B cell (primary cell): ENCODE measurements around the gene VPS25. TPM values are rescaled to one million over a fixed set of nuclear protein-coding genes. Genes with fewer than 3 reads are reported as not detected.

Experiments used
- ATAC-seq: fragments of 200-7000 bp; cut with Tn5 transposase; one replicate; pipeline ENCODE4 v1.10.0; 2021; ENCODE audit warnings: low read depth, mild to moderate bottlenecking, moderate number of reproducible peaks, moderate library complexity
- CTCF ChIA-PET: fragments of 350-600 bp; sonication (Branson Sonifier 250); formaldehyde crosslinking; loops from one replicate; lab custom pipeline; 2021; ENCODE audit warnings: antibody characterized with exemption, inconsistent platforms; lab: Charles Lee
- POLR2A ChIA-PET: fragments of 350-600 bp; sonication (Branson Sonifier 250); formaldehyde crosslinking; loops from one replicate; lab custom pipeline; 2021; ENCODE audit warnings: antibody characterized with exemption; lab: Charles Lee
- DNase-seq: peaks from one replicate; pipeline ENCODE4 v3.0.0; 2013
- H2AFZ ChIP-seq: 2 replicates; pipeline ENCODE4 v1.6.1; 2012; ENCODE audit warnings: mild to moderate bottlenecking, low read depth, low read length; ENCODE audit not compliant: insufficient read depth, poor library complexity, severe bottlenecking
- H3K27ac ChIP-seq, 2 donors: 1 replicate in 1 of 2; 2 replicates in 1 of 2; pipeline ENCODE4 v1.5.1; 2012 to 2013; ENCODE audit warnings: low read length in 2 of 2, mild to moderate bottlenecking in 2 of 2, moderate library complexity in 1 of 2
- H3K27me3 ChIP-seq, 4 experiments: fragments of 200-600 bp in 1 of 4; sonication (generic) in 1 of 4; replicated peaks in 1 of 4; 1 replicate in 2 of 4; 2 replicates in 2 of 4; pipeline versions ENCODE4 v1.6.1 to v1.7.0; 2013 to 2016; ENCODE audit warnings: low read length in 3 of 4, mild to moderate bottlenecking in 2 of 4, mixed read lengths in 1 of 4, moderate library complexity in 1 of 4; ENCODE audit not compliant: insufficient read depth in 4 of 4, control insufficient read depth in 3 of 4; ENCODE audit errors: control extremely low read depth in 1 of 4
- H3K36me3 ChIP-seq, 2 experiments: replicated peaks in 1 of 2; 1 replicate in 1 of 2; 2 replicates in 1 of 2; pipeline versions ENCODE4 v1.6.1 to v1.7.1; 2013; ENCODE audit warnings: low read length in 1 of 2; ENCODE audit not compliant: insufficient read depth in 2 of 2, control insufficient read depth in 1 of 2; ENCODE audit errors: control extremely low read depth in 1 of 2, extremely low read depth in 1 of 2
- H3K4me1 ChIP-seq, 2 donors: fragments of 200-600 bp in 1 of 2; sonication (generic) in 1 of 2; 1 replicate in 1 of 2; 2 replicates in 1 of 2; pipeline versions ENCODE4 v1.5.1 to v1.6.1; 2013 to 2017; ENCODE audit warnings: low read length in 2 of 2; ENCODE audit not compliant: control insufficient read depth in 2 of 2, insufficient read depth in 2 of 2
- H3K4me2 ChIP-seq: replicated peaks from 2 replicates; pipeline ENCODE3; 2012; ENCODE audit warnings: mild to moderate bottlenecking, low read depth, low read length; ENCODE audit not compliant: poor library complexity, severe bottlenecking
- H3K4me3 ChIP-seq, 5 experiments: fragments of 200-600 bp in 1 of 5; sonication (generic) in 1 of 5; 1 replicate in 3 of 5; 2 replicates in 2 of 5; pipeline versions ENCODE4 v1.5.1 to v1.7.0; 2011 to 2016; ENCODE audit warnings: low read length in 4 of 5, mild to moderate bottlenecking in 4 of 5, low read depth in 2 of 5, control low read depth in 1 of 5, moderate library complexity in 1 of 5; ENCODE audit not compliant: insufficient read depth in 1 of 5; ENCODE audit errors: control extremely low read depth in 1 of 5, extremely low read depth in 1 of 5
- H3K79me2 ChIP-seq: fragments of 200-600 bp; sonication (generic); one replicate; pipeline ENCODE4 v1.6.0; 2016; ENCODE audit warnings: low read length; ENCODE audit not compliant: control insufficient read depth, insufficient read depth
- H3K9ac ChIP-seq: fragments of 200-600 bp; sonication (generic); 2 replicates; pipeline ENCODE4 v1.6.1; 2017; ENCODE audit warnings: mild to moderate bottlenecking, low read length, moderate library complexity
- H3K9me3 ChIP-seq, 3 donors: one replicate each; pipeline versions ENCODE4 v1.6.1 to v1.7.1; 2013; ENCODE audit warnings: low read length in 2 of 3; ENCODE audit not compliant: control insufficient read depth in 2 of 3, insufficient read depth in 1 of 3; ENCODE audit errors: control extremely low read depth in 1 of 3
- H4K20me1 ChIP-seq: 2 replicates; pipeline ENCODE4 v1.6.0; 2012; ENCODE audit warnings: mild to moderate bottlenecking, low read length; ENCODE audit not compliant: insufficient read depth, control insufficient read depth, poor library complexity, severe bottlenecking
- H3K27ac Mint-ChIP-seq: one replicate; pipeline ENCODE4 v1.8.0; 2021; ENCODE audit warnings: mixed read lengths
- H3K27me3 Mint-ChIP-seq: one replicate; pipeline ENCODE4 v1.8.0; 2021; ENCODE audit warnings: mixed read lengths
- H3K4me1 Mint-ChIP-seq: one replicate; pipeline ENCODE4 v1.8.0; 2021; ENCODE audit warnings: mixed read lengths
- H3K4me3 Mint-ChIP-seq: one replicate; pipeline ENCODE4 v1.8.0; 2021; ENCODE audit warnings: mixed read lengths
- H3K9me3 Mint-ChIP-seq: one replicate; pipeline ENCODE4 v1.8.0; 2022; ENCODE audit warnings: mixed read lengths; ENCODE audit not compliant: insufficient read depth
- CTCF ChIP-seq: fragments of 200-600 bp; IDR thresholded peaks from one replicate; pipeline ENCODE4 v1.8.0; 2022; ENCODE audit warnings: antibody characterized with exemption, mild to moderate bottlenecking
- EZH2 ChIP-seq: IDR thresholded peaks from 2 replicates; pipeline ENCODE4 v1.6.1; 2012; ENCODE audit warnings: borderline replicate concordance, low read depth, mild to moderate bottlenecking, moderate library complexity, low read length; ENCODE audit not compliant: insufficient read depth, poor library complexity, severe bottlenecking
- WGBS: methylation state at CpG from one replicate; pipeline ENCODE4 v1.1.5; 2013; ENCODE audit warnings: missing lambda C conversion rate; ENCODE audit not compliant: insufficient coverage; 5-methylcytosine and 5-hydroxymethylcytosine counted together
- intact Hi-C: fragments of 100-400 bp; cut with micrococcal nuclease; formaldehyde crosslinking; loops from one replicate; pipeline ENCODE4 v1.10.0; 2022
- polyA plus RNA-seq: library from polyadenylated mRNA; depleted of rRNA; stranded (reverse); fragments of >200 nt; gene quantifications from 2 replicates; pipeline ENCODE4 v1.2.3, GENCODE V29; 2012
- total RNA-seq, 2 donors: library from RNA; stranded (reverse); fragments of 120-200 nt in 1 of 2; gene quantifications; 1 replicate in 1 of 2; 2 replicates in 1 of 2; pipeline versions ENCODE4 v1.2.3 to v1.2.4, GENCODE V29; 2013 to 2022

Gene VPS25
- total and polyA plus RNA-seq, 2 donors (not counting 1 experiment from before 2014, with no cell fraction given): 38.7 to 40.5 TPM

- intact Hi-C loops: no loop called here
- H2AFZ ChIP-seq: no peak overlapping the region
- H3K4me3 ChIP-seq: no peak overlapping the region
- H3K4me1 ChIP-seq: peaks cover 26 to 33% of the 10 kb centered on the region in 2 donors
- H3K4me2 ChIP-seq: peak overlapping the region; percentile 58
- ChIA-PET POLR2A (no interaction called here), CTCF (no interaction called here)
- H3K9ac ChIP-seq: no peak overlapping the region
- DNase-seq (no peak), ATAC-seq (no peak)
- 10% methylated on average over 39 of the region's 39 CpGs for WGBS
- H3K36me3 ChIP-seq: peaks cover 2 to 34% of the 10 kb centered on the region in 2 experiments
- peaks cover 0 to 58% (median 33%) of the 10 kb centered on the region in 4 experiments for H3K27me3 ChIP-seq
- Mint-ChIP-seq H3K4me1 (peaks cover 39% of the 10 kb centered on the region), H3K9me3 (no peaks in the 10 kb centered on the region), H3K27ac (no peak overlapping the region), H3K4me3 (peak overlapping the region; percentile 57), H3K27me3 (peaks cover 49% of the 10 kb centered on the region)
- no peak overlapping the region for H3K27ac ChIP-seq
- H3K79me2 ChIP-seq: no peaks in the 10 kb centered on the region
- peaks cover 0 to 24% (median 0%) of the 10 kb centered on the region in 3 donors for H3K9me3 ChIP-seq
- no peaks in the 10 kb centered on the region for H4K20me1 ChIP-seq
- TF ChIP-seq EZH2: no peak
- no peak for TF ChIP-seq CTCF
Observed at GRCh38 chr17:42780851-42781638, 7.8 kb downstream of the VPS25 start.

- H3K9ac ChIP-seq: no peak overlapping the region
- no peak overlapping the region for H3K4me3 ChIP-seq
- H2AFZ ChIP-seq: no peak overlapping the region
- CTCF ChIA-PET: interaction anchor here (0.6 kb wide), 1 partner anchor 25 kb away, joined by 4 read pairs; no protein-coding TSS in a partner anchor
- Mint-ChIP-seq H3K4me1 (peaks cover 39% of the 10 kb centered on the region), H3K27ac (no peak overlapping the region), H3K9me3 (no peaks in the 10 kb centered on the region), H3K27me3 (peaks cover 54% of the 10 kb centered on the region), H3K4me3 (no peak overlapping the region)
- H3K9me3 ChIP-seq: peaks cover 0 to 24% (median 0%) of the 10 kb centered on the region in 3 donors
- peaks cover 0 to 63% (median 37%) of the 10 kb centered on the region in 4 experiments for H3K27me3 ChIP-seq
- no peak for DNase-seq
- WGBS: 41% methylated on average over 5 of the region's 10 CpGs
- no peak overlapping the region for H3K4me2 ChIP-seq
- TF ChIP-seq EZH2 (no peak), CTCF (no peak)
- no peaks in the 10 kb centered on the region for H3K79me2 ChIP-seq
- intact Hi-C loops: no loop called here
- no peak overlapping the region for H3K27ac ChIP-seq
- no peak for ATAC-seq
- peaks cover 26 to 33% of the 10 kb centered on the region in 2 donors for H3K4me1 ChIP-seq
- peaks cover 2 to 28% of the 10 kb centered on the region in 2 experiments for H3K36me3 ChIP-seq
- POLR2A ChIA-PET: no interaction called here
- no peaks in the 10 kb centered on the region for H4K20me1 ChIP-seq
Observed at GRCh38 chr17:42781639-42782165, 8.5 kb downstream of the VPS25 start.
